Activated CD4-positive, alpha-beta T cell treated with anti-CD3 and anti-CD28 coated beads, Interleukin-2, Interleukin-4, amounts not matched to agents 100 ng/mL and 50 ng/mL, durations not matched to agents 16 hours and 8 hours (primary cell): ENCODE results near the gene ANKK1.

ENCODE experiments used
- DNase-seq: peaks from one replicate; pipeline ENCODE4 v3.0.0-alpha.2; 2020; ENCODE audit warnings: low spot score

ANKK1 gene

GRCh38 chr11:113408887-113409286, 21.3 kb downstream of the ANKK1 start:
- DNase-seq: no peak

- DNase-seq: no peak
Measured at GRCh38 chr11:113409526-113409925, 21.9 kb downstream of the ANKK1 start.

- DNase-seq: no peak
Measured at GRCh38 chr11:113410414-113411135, 23.0 kb downstream of the ANKK1 start.

- no peak for DNase-seq
Measured at GRCh38 chr11:113411536-113411935, 24.0 kb downstream of the ANKK1 start.

DNA sequence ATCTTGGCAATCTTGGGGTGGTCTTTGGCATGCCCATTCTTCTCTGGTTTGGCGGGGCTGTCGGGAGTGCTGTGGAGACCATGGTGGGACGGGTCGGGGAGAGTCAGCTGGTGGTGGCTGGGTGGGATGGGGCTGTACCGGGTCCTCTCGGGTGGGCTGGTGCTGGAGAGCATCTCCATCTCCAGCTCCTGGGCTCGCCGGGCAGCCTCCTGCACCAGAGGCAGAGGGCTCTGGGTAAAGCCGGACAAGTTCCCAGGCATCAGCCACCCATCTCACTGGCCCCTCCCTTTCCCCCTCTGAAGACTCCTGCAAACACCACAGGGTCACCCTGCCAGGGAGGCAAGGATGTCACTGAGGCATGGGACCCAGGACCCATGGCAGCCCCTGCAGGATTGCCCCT, 25.1 kb downstream of the ANKK1 start:
- DNase-seq: no peak

DNA sequence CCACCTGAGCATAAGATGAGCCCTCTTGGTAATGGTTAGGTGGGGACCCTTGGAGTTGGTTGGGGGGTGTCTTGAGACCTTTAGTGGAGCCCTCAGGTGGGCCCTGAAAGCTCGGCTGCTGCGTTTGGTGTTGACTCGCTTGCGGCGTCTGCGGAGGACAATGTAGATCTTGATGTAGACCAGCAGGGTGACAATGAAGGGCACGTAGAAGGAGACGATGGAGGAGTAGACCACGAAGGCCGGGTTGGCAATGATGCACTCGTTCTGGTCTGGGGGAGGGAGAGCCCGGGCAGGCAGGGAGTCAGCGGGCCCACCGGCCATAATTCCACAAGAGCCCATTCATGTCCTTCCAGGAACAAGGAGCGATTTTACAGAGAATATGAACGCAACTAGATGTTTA, 27.8 kb downstream of the ANKK1 start:
- DNase-seq: no peak

- DNase-seq: no peak
Measured at GRCh38 chr11:113417428-113417827, 29.8 kb downstream of the ANKK1 start.

GRCh38 chr11:113419454-113420003, 31.9 kb downstream of the ANKK1 start:
- no peak for DNase-seq

GRCh38 chr11:113420808-113421207, 33.2 kb downstream of the ANKK1 start:
- DNase-seq: no peak

DNA sequence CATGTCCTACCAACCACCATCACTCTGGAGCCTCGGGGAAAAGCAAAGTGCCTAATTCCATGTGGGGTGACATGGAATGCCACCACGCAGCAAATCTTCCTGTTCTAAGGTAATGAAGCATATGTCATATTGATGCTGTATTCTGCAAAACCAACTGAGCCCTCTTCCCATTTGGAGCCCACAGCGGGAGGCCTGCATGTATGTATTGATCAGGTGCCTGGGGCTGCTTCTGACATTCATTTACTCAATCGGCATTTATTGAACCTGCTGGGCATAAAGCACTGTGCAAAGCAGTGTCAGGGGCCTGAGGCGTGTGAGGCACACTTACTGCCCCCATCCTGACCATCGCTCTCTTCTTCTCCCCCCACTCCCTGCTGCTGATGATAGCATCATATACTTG, 39.1 kb downstream of the ANKK1 start:
- no peak for DNase-seq

GRCh38 chr11:113431746-113432145, 44.2 kb downstream of the ANKK1 start:
- no peak for DNase-seq

GRCh38 chr11:113435190-113435968, 47.8 kb downstream of the ANKK1 start:
- no peak for DNase-seq

GRCh38 chr11:113436672-113437252, 49.2 kb downstream of the ANKK1 start:
- no peak for DNase-seq

- DNase-seq: no peak
Measured at GRCh38 chr11:113440816-113441215, 53.2 kb downstream of the ANKK1 start.

DNA sequence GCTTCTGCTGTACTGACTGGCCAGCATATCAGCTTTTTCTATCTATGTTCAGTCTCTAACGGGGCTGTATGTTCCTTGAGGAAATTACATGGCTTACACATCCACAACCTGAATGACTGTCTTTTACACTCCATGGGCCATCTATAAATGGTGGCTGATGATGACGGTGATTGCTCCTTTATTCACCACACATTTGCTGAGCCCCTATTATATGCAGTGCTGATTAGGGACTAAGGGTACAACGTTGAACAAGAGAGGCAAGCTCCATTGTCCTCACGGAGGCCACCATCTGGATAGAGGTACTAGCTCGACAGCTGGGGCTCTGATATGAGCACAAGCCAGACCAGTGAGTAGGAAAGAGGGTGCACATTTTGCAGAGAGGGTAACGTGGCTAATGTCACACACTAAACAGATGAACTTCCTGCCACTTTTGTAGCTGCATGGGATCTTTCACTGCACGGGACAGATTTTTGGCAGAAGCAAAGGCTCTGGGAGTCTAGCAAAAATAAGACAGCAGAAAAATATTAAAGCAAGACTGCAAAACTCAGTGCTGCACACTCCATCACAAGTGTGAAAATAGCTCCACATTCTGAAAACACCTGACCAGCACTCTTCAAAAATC, 57.0 kb downstream of the ANKK1 start:
- DNase-seq: no peak

DNA sequence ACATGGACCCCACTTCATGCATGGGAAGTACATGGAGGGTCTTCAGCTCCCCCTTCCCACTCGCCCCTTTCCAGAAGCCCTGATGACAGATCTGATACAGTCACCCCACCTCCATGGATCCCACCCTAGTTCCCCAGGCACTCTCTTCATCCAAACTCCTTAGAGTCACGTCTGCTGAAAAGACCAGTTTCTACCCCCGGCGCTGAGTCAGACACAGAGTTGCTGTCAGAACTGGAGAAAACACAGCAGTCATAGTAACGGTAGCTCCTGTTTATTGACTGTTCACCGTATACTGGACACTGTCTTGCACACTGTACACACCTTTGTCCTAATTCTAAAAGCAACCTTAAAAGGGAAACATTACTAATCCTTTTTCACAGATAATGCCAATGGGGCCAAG, 58.5 kb downstream of the ANKK1 start:
- DNase-seq: peak; percentile 85

DNA sequence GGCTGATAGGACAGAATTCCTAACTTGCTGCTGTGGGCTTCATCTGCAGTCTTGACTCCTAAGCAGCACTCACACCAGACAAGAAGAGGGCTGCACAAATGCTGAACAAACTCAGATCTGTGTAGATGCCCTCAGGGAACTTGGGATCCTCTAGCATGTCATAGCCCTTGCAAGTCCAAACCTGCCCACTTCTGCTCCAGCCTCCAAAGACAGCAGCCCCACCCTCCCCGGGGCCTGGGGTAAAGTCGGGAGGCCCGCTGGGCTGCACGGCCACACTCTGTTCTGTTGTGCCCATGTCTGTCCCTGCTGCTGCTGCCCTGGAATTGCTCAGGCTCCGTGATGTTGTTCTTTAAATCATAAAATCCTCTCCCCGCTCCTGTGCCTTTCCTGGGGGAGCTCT, 59.4 kb downstream of the ANKK1 start:
- DNase-seq: no peak

DNA sequence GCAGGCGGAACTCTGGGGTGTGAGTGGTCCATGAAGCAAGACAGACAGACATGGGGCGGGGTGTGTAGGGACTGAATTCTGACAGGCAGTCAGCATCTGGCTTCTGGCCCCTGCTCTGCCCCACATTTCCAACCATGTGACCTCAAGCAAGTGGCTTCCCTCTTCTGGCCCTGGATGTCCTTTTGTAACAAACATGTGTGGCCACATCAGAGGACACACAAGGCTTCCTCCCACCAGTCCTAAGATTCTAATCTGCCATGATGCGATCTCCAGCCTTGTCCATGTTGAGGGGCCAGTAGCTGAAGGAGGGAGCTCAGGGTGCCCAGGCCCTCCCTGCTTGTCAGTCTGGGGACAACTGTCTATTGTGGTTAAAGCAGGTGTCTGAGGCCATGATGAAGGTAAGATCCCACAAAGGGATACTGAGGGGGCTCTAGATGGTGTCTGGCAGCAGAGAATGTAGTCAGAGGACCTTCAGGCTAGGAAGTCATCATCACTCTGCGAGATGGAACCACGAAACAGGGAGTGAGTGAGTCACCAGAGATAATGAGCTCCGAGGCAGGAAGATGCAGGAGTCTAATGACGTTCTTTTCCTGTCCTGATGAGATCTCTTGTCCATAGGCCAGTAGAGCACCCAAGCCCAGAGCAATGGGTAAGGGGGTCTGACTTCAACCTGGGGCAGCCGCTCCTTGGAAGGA, 60.2 kb downstream of the ANKK1 start:
- peak; percentile 58 for DNase-seq

GRCh38 chr11:113448316-113448677, 60.7 kb downstream of the ANKK1 start:
- DNase-seq: no peak

GRCh38 chr11:113449743-113450142, 62.2 kb downstream of the ANKK1 start:
- DNase-seq: no peak
